DND-41 (cell line): ENCODE measurements around the gene NKD1.

Experiments used
- ATAC-seq: fragments of 200-7000 bp; cut with Tn5 transposase; 3 replicates; pipeline ENCODE4 v1.9.1; 2021; ENCODE audit warnings: low read depth; ENCODE audit not compliant: insufficient read depth
- DNase-seq: peaks from one replicate; pipeline ENCODE4 v3.0.0-alpha.2; 2020
- H2AFZ ChIP-seq: 2 replicates; pipeline ENCODE4 v1.6.0; 2012; ENCODE audit warnings: low read depth, low read length
- H3K27ac ChIP-seq: 2 replicates; pipeline ENCODE4 v1.5.1; 2012; ENCODE audit warnings: low read length, inconsistent platforms
- H3K27me3 ChIP-seq: fragments of 200-600 bp; sonication (generic); 2 replicates; pipeline ENCODE4 v1.6.0; 2012; ENCODE audit warnings: low read length, mild to moderate bottlenecking, inconsistent platforms; ENCODE audit not compliant: insufficient read depth, poor library complexity
- H3K36me3 ChIP-seq: 2 replicates; pipeline ENCODE4 v1.5.1; 2012; ENCODE audit warnings: low read length, inconsistent platforms; ENCODE audit not compliant: insufficient read depth
- H3K4me1 ChIP-seq: 2 replicates; pipeline ENCODE4 v1.5.1; 2012; ENCODE audit warnings: mild to moderate bottlenecking, low read length; ENCODE audit not compliant: insufficient read depth
- H3K4me2 ChIP-seq: 2 replicates; pipeline ENCODE4 v1.6.0; 2012; ENCODE audit warnings: mild to moderate bottlenecking, moderate library complexity, low read length, inconsistent platforms; ENCODE audit not compliant: insufficient read depth
- H3K4me3 ChIP-seq, 2 experiments: fragments of 200-600 bp in 1 of 2; shearing (Covaris generic) in 1 of 2; 2 replicates each; pipeline ENCODE4 v1.5.1; 2012 to 2016; ENCODE audit warnings: inconsistent platforms in 2 of 2, low read length in 2 of 2, mild to moderate bottlenecking in 2 of 2, low read depth in 1 of 2, moderate library complexity in 1 of 2
- H3K79me2 ChIP-seq: 2 replicates; pipeline ENCODE4 v1.6.0; 2012; ENCODE audit warnings: low read length, inconsistent platforms; ENCODE audit not compliant: insufficient read depth
- H3K9ac ChIP-seq: 2 replicates; pipeline ENCODE4 v1.6.0; 2012; ENCODE audit warnings: low read depth, mild to moderate bottlenecking, inconsistent platforms, low read length, moderate library complexity
- H3K9me3 ChIP-seq: 2 replicates; pipeline ENCODE4 v1.5.1; 2012; ENCODE audit warnings: low read length, moderate library complexity, mild to moderate bottlenecking, inconsistent platforms; ENCODE audit not compliant: insufficient read depth, severe bottlenecking
- H4K20me1 ChIP-seq: 2 replicates; pipeline ENCODE4 v1.6.0; 2012; ENCODE audit warnings: low read length; ENCODE audit not compliant: insufficient read depth
- CTCF ChIP-seq: IDR thresholded peaks from 2 replicates; pipeline ENCODE4 v1.5.1; 2012; ENCODE audit warnings: borderline replicate concordance, low read length, moderate library complexity, mild to moderate bottlenecking; ENCODE audit not compliant: poor library complexity, severe bottlenecking; ENCODE audit errors: extremely low read depth
- EZH2 ChIP-seq: IDR thresholded peaks from 3 replicates; pipeline ENCODE4 v1.6.1; 2012; ENCODE audit warnings: borderline replicate concordance, low read depth, mild to moderate bottlenecking, moderate library complexity, low read length, inconsistent platforms; ENCODE audit not compliant: severe bottlenecking

NKD1 gene

GRCh38 chr16:50634090-50634489 lies 85.9 kb downstream of the NKD1 start:
- H3K27me3 ChIP-seq, result peaks cover 10% of the 10 kb centered on the region
- no peak overlapping the region for H3K27ac ChIP-seq
- ATAC-seq (no peak), DNase-seq (no peak)
- no peak overlapping the region for H3K4me3 ChIP-seq
- no peak overlapping the region for H3K4me2 ChIP-seq
- no peaks in the 10 kb centered on the region for H3K36me3 ChIP-seq
- no peaks in the 10 kb centered on the region for H3K4me1 ChIP-seq
- H3K9ac ChIP-seq, result no peak overlapping the region
- no peak overlapping the region for H2AFZ ChIP-seq
- H3K9me3 ChIP-seq, result no peaks in the 10 kb centered on the region
- TF ChIP-seq CTCF (no peak), EZH2 (no peak)
- H4K20me1 ChIP-seq, result 0 out of 2 replicates have a peak, but pooled peaks cover 7% of the 10 kb centered on the region
- H3K79me2 ChIP-seq, result no peaks in the 10 kb centered on the region

GRCh38 chr16:50634947-50635346 lies 86.8 kb downstream of the NKD1 start:
- no peak for TF ChIP-seq CTCF
- no peak overlapping the region for H3K4me2 ChIP-seq
- 0 out of 2 replicates have a peak, but pooled peaks cover 3% of the 10 kb centered on the region for H4K20me1 ChIP-seq

GRCh38 chr16:50635505-50636392 lies 87.6 kb downstream of the NKD1 start:
- Histone ChIP-seq H3K36me3 (no peaks in the 10 kb centered on the region), H3K9me3 (no peaks in the 10 kb centered on the region), H3K79me2 (no peaks in the 10 kb centered on the region), H2AFZ (no peak overlapping the region), H3K9ac (no peak overlapping the region), H3K4me1 (no peaks in the 10 kb centered on the region), H3K27ac (no peak overlapping the region), H3K4me2 (no peak overlapping the region), H3K27me3 (peaks cover 18% of the 10 kb centered on the region), H3K4me3 (no peak overlapping the region), H4K20me1 (no peaks in the 10 kb centered on the region)
- ATAC-seq, result no peak
- no peak for TF ChIP-seq CTCF
- no peak for TF ChIP-seq EZH2
- DNase-seq, result peak; percentile 30

More at GRCh38 chr16:50634947-50635346, 86.8 kb downstream of the NKD1 start:
- no peaks in the 10 kb centered on the region for H3K9me3 ChIP-seq
- DNase-seq (no peak), ATAC-seq (no peak)
- H3K9ac ChIP-seq, result no peak overlapping the region
- no peaks in the 10 kb centered on the region for H3K4me1 ChIP-seq
- H3K4me3 ChIP-seq, result no peak overlapping the region
- no peaks in the 10 kb centered on the region for H3K36me3 ChIP-seq
- H3K27me3 ChIP-seq, result peaks cover 14% of the 10 kb centered on the region
- no peak overlapping the region for H3K27ac ChIP-seq
- H3K79me2 ChIP-seq, result no peaks in the 10 kb centered on the region
- H2AFZ ChIP-seq, result no peak overlapping the region
